H1 (cell line): ENCODE data around the gene MORC4. TPM values are rescaled to one million over a fixed set of nuclear protein-coding genes. Genes with fewer than 3 reads are reported as not detected.

ENCODE experiments used
- CTCF ChIA-PET: fragments of 300-600 bp; sonication (Branson Sonifier 250); formaldehyde crosslinking; loops from one replicate; lab custom pipeline; 2021; ENCODE audit not compliant: partially characterized antibody; lab: Charles Lee
- POLR2A ChIA-PET: fragments of 300-600 bp; sonication (Branson Sonifier 250); formaldehyde crosslinking; loops from one replicate; lab custom pipeline; 2021; ENCODE audit warnings: inconsistent platforms; ENCODE audit not compliant: partially characterized antibody; lab: Charles Lee
- DNase-seq, 2 experiments: peaks; one replicate each; pipeline versions ENCODE4 v3.0.0 to v3.0.0-alpha.2; 2010 to 2022; ENCODE audit warnings: low spot score in 2 of 2, low read depth in 1 of 2, mixed read lengths in 1 of 2
- FAIRE-seq: peaks from 2 replicates; lab custom pipeline; 2011; peaks lifted over from hg19 to GRCh38; lab: Jason Lieb, UNC
- H2AFZ ChIP-seq: 2 replicates; pipeline ENCODE4 v1.8.1; 2012; ENCODE audit warnings: low read length, inconsistent platforms
- H2AK5ac ChIP-seq: 2 replicates; pipeline ENCODE4 v1.6.1; 2013; ENCODE audit warnings: low read depth, low read length
- H2BK120ac ChIP-seq: replicated peaks from 2 replicates; pipeline ENCODE3; 2013; ENCODE audit warnings: low read depth, low read length, inconsistent platforms
- H2BK12ac ChIP-seq: 2 replicates; pipeline ENCODE4 v1.6.1; 2013; ENCODE audit warnings: low read depth, low read length
- H2BK15ac ChIP-seq: 2 replicates; pipeline ENCODE4 v1.6.1; 2013; ENCODE audit warnings: low read length
- H2BK20ac ChIP-seq: 2 replicates; pipeline ENCODE4 v1.6.1; 2013; ENCODE audit warnings: low read length
- H2BK5ac ChIP-seq: 2 replicates; pipeline ENCODE4 v1.6.1; 2013; ENCODE audit warnings: low read depth, low read length
- H3K14ac ChIP-seq: 2 replicates; pipeline ENCODE4 v1.6.1; 2013; ENCODE audit warnings: inconsistent platforms; ENCODE audit not compliant: insufficient read length
- H3K18ac ChIP-seq: 2 replicates; pipeline ENCODE4 v1.6.1; 2013; ENCODE audit warnings: low read length; ENCODE audit errors: extremely low read depth
- H3K23ac ChIP-seq: 2 replicates; pipeline ENCODE4 v1.6.1; 2013; ENCODE audit warnings: inconsistent platforms; ENCODE audit not compliant: insufficient read length
- H3K23me2 ChIP-seq: 2 replicates; pipeline ENCODE4 v1.6.1; 2013; ENCODE audit warnings: low read depth, low read length
- H3K27ac ChIP-seq: 2 replicates; pipeline ENCODE4 v1.6.1; 2011; ENCODE audit warnings: low read depth, low read length, inconsistent platforms
- H3K27me3 ChIP-seq, 4 experiments: replicated peaks in 1 of 4; 1 replicate in 1 of 4; 2 replicates in 3 of 4; pipeline versions ENCODE4 v1.6.1 to v1.8.1; 2011 to 2013; ENCODE audit warnings: low read length in 3 of 4, mild to moderate bottlenecking in 3 of 4, inconsistent platforms in 2 of 4, mixed read lengths in 2 of 4, moderate library complexity in 1 of 4; ENCODE audit not compliant: control insufficient read depth in 3 of 4, insufficient read depth in 3 of 4; ENCODE audit errors: extremely low read depth in 1 of 4
- H3K36me3 ChIP-seq, 4 experiments: 2 replicates each; pipeline versions ENCODE4 v1.6.1 to v1.8.1; 2011 to 2013; ENCODE audit warnings: mild to moderate bottlenecking in 4 of 4, low read length in 3 of 4, moderate library complexity in 2 of 4, control low read depth in 1 of 4, inconsistent platforms in 1 of 4; ENCODE audit not compliant: insufficient read depth in 4 of 4, control insufficient read depth in 2 of 4
- H3K4ac ChIP-seq: replicated peaks from 2 replicates; pipeline ENCODE3; 2013; ENCODE audit warnings: low read length, low read depth, mixed read lengths, inconsistent platforms; ENCODE audit not compliant: insufficient read length
- H3K4me1 ChIP-seq, 4 experiments: replicated peaks in 1 of 4; 1 replicate in 1 of 4; 2 replicates in 3 of 4; pipeline versions ENCODE4 v1.6.1 to v1.8.1; 2011 to 2013; ENCODE audit warnings: low read length in 3 of 4, inconsistent platforms in 2 of 4, mixed read lengths in 1 of 4; ENCODE audit not compliant: insufficient read depth in 4 of 4, control insufficient read depth in 3 of 4
- H3K4me2 ChIP-seq, 2 experiments: 2 replicates each; pipeline versions ENCODE4 v1.6.1 to v1.8.1; 2011 to 2013; ENCODE audit warnings: low read depth in 2 of 2, low read length in 2 of 2, control low read depth in 1 of 2, inconsistent platforms in 1 of 2, mild to moderate bottlenecking in 1 of 2; ENCODE audit not compliant: insufficient read depth in 1 of 2
- H3K4me3 ChIP-seq, 4 experiments: fragments of 200-600, 300-600 bp in 1 of 4; sonication (generic), shearing (Covaris generic), sonication (Bioruptor Twin) in 1 of 4; 2 replicates each; pipeline versions ENCODE4 v1.5.1 to v1.8.1; 2011 to 2016; ENCODE audit warnings: low read length in 4 of 4, low read depth in 3 of 4, control low read depth in 2 of 4, inconsistent platforms in 2 of 4, mild to moderate bottlenecking in 2 of 4, mixed read lengths in 1 of 4, moderate library complexity in 1 of 4; ENCODE audit not compliant: insufficient read depth in 2 of 4; ENCODE audit errors: extremely low read depth in 1 of 4
- H3K56ac ChIP-seq: replicated peaks from 2 replicates; pipeline ENCODE3; 2013; ENCODE audit warnings: low read depth, mild to moderate bottlenecking, mixed read lengths, low read length, inconsistent platforms; ENCODE audit not compliant: insufficient read length
- H3K79me1 ChIP-seq: 2 replicates; pipeline ENCODE4 v1.6.1; 2013; ENCODE audit warnings: low read depth, low read length, control low read depth
- H3K79me2 ChIP-seq, 2 experiments: 2 replicates each; pipeline versions ENCODE4 v1.6.1 to v1.8.1; 2012 to 2013; ENCODE audit warnings: low read length in 2 of 2, mild to moderate bottlenecking in 2 of 2, inconsistent platforms in 1 of 2; ENCODE audit not compliant: insufficient read depth in 2 of 2, control insufficient read depth in 1 of 2
- H3K9ac ChIP-seq, 4 experiments: replicated peaks in 1 of 4; 1 replicate in 1 of 4; 2 replicates in 3 of 4; pipeline versions ENCODE4 v1.6.1 to v1.8.1; 2011 to 2013; ENCODE audit warnings: low read depth in 3 of 4, low read length in 3 of 4, control low read depth in 2 of 4, mild to moderate bottlenecking in 2 of 4, moderate library complexity in 2 of 4, inconsistent platforms in 1 of 4; ENCODE audit errors: extremely low read depth in 1 of 4
- H3K9me3 ChIP-seq, 2 experiments: 2 replicates each; pipeline versions ENCODE4 v1.6.1 to v1.8.1; 2012 to 2013; ENCODE audit warnings: mild to moderate bottlenecking in 2 of 2, moderate library complexity in 2 of 2, control low read depth in 1 of 2, inconsistent platforms in 1 of 2, low read depth in 1 of 2, low read length in 1 of 2, mixed read lengths in 1 of 2; ENCODE audit not compliant: insufficient read depth in 2 of 2
- H4K20me1 ChIP-seq, 2 experiments: replicated peaks in 1 of 2; 2 replicates each; pipeline versions ENCODE3 to v1.8.1; 2011 to 2013; ENCODE audit warnings: inconsistent platforms in 2 of 2, low read length in 2 of 2, mild to moderate bottlenecking in 1 of 2; ENCODE audit not compliant: insufficient read depth in 2 of 2, control insufficient read depth in 1 of 2
- H4K5ac ChIP-seq: 2 replicates; pipeline ENCODE4 v1.6.1; 2013; ENCODE audit warnings: low read length, low read depth, mixed read lengths, inconsistent platforms; ENCODE audit not compliant: insufficient read length
- H4K8ac ChIP-seq: 2 replicates; pipeline ENCODE4 v1.8.0; 2013; ENCODE audit warnings: mild to moderate bottlenecking, moderate library complexity, low read length, inconsistent platforms; ENCODE audit not compliant: insufficient read depth; ENCODE audit errors: extremely low read depth
- H4K91ac ChIP-seq: replicated peaks from 2 replicates; pipeline ENCODE3; 2013; ENCODE audit warnings: low read length, mixed read lengths, inconsistent platforms; ENCODE audit not compliant: insufficient read length
- ASH2L ChIP-seq: fragments of 200-600, 300-600 bp; sonication (generic); IDR thresholded peaks from one replicate; pipeline ENCODE4 v1.7.1; 2017; ENCODE audit warnings: low read length
- CTBP2 ChIP-seq: IDR thresholded peaks from 2 replicates; pipeline ENCODE4 v1.7.0; 2011; ENCODE audit warnings: borderline replicate concordance, mild to moderate bottlenecking, moderate library complexity, mixed read lengths, low read length; ENCODE audit not compliant: insufficient read depth, insufficient read length
- EZH2 ChIP-seq: fragments of 200-600 bp; sonication (generic); IDR thresholded peaks from 2 replicates; pipeline ENCODE4 v1.7.1; 2012; ENCODE audit warnings: low read depth, mild to moderate bottlenecking, moderate library complexity, low read length, inconsistent platforms; ENCODE audit not compliant: severe bottlenecking
- HDAC6 ChIP-seq: IDR thresholded peaks from one replicate; pipeline ENCODE4 v1.7.1; 2012; ENCODE audit warnings: low read depth, mild to moderate bottlenecking, inconsistent platforms, low read length, moderate library complexity
- MAFK ChIP-seq: IDR thresholded peaks from 2 replicates; pipeline ENCODE4 v1.6.1; 2012; ENCODE audit warnings: low read depth, mild to moderate bottlenecking, improper control_type of control experiment, low read length
- NRF1 ChIP-seq: IDR thresholded peaks from 2 replicates; pipeline ENCODE4 v1.6.1; 2011; ENCODE audit warnings: mild to moderate bottlenecking, low read depth, low read length, improper control_type of control experiment
- RNF2 ChIP-seq: fragments of 200-900, 300-1000 bp; sonication (generic); IDR thresholded peaks from 2 replicates; pipeline ENCODE4 v1.7.1; 2016; ENCODE audit warnings: borderline replicate concordance, low read depth, mild to moderate bottlenecking, antibody characterized with exemption, low read length; ENCODE audit not compliant: poor library complexity, severe bottlenecking; ENCODE audit errors: missing control alignments
- SAP30 ChIP-seq: fragments of 300-600 bp; sonication (generic); IDR thresholded peaks from 2 replicates; pipeline ENCODE4 v1.7.1; 2012; ENCODE audit warnings: low read length, moderate library complexity, mild to moderate bottlenecking, inconsistent platforms; ENCODE audit not compliant: insufficient read depth, insufficient replicate concordance
- SP4 ChIP-seq: IDR thresholded peaks from 2 replicates; pipeline ENCODE4 v1.6.1; 2012; ENCODE audit warnings: low read length, inconsistent platforms
- WGBS, 2 experiments: shearing (Covaris generic) in 1 of 2; methylation state at CpG; one replicate each; pipeline versions ENCODE4 v1.1.6 to v1.1.7; 2013 to 2015; ENCODE audit warnings: low lambda C conversion rate in 2 of 2, mixed read lengths in 2 of 2, inconsistent platforms in 1 of 2, low coverage in 1 of 2, missing lambda C conversion rate in 1 of 2; ENCODE audit not compliant: insufficient replicate concordance in 2 of 2, insufficient coverage in 1 of 2, insufficient read length in 1 of 2; ENCODE audit errors: extremely low coverage in 1 of 2, missing lambda C conversion rate in 1 of 2; 5-methylcytosine and 5-hydroxymethylcytosine counted together
- polyA plus RNA-seq, 7 experiments: library from polyadenylated mRNA; depleted of rRNA in 3 of 7; stranded (reverse) in 5 of 7; unstranded in 2 of 7; fragments of >200 nt in 5 of 7; fragments of 200-250 nt in 2 of 7; gene quantifications; 1 replicate in 5 of 7; 2 replicates in 1 of 7; 4 replicates in 1 of 7; pipeline versions ENCODE4 v1.2.1 to v1.2.3, GENCODE V29; 2011 to 2013; ENCODE audit warnings: missing spikeins in 2 of 7, mixed read lengths in 2 of 7
- total RNA-seq: library from RNA; stranded (reverse); fragmentation: NEBNext Ultra II Directional; extraction: Animal tissue kit (Norgen Biotek cat#: 25700); gene quantifications from 2 replicates; pipeline ENCODE4 v1.2.1, GENCODE V29; 2021
- TF ChIP-seq, protein P1 (sequence below): IDR thresholded peaks from 2 replicates; pipeline ENCODE4 v1.6.1; 2011; ENCODE audit warnings: low read length, improper control_type of control experiment
- TF ChIP-seq, protein P2 (sequence below): IDR thresholded peaks from 2 replicates; pipeline ENCODE4 v1.6.1; 2012; ENCODE audit warnings: inconsistent platforms

Gene MORC4
- total and polyA plus RNA-seq, 2 of the 8 experiments (the other 6 are each of a cell fraction or from before 2014, with no cell fraction given) = 1.4 to 2.5 TPM

DNA sequence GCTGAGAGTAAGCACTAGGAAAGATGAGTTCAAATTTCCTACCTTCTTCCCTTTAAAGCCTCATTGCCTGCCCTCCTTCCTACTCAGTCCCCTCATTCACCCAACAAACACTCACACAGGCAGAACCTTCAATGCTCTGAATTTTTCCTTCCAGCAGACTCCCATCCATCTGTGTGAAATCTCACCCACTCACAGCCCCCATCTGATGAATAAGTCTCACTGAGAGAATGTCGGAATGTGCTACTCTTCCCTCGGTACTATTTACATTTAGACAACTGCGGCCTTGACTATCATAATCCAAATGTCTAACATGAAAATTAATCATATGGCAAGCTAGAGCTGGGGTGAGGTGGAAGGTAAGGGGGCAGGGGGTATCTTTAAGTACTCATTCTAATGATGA lies 60.4 kb downstream of the MORC4 start:
- TF ChIP-seq, protein P1, sequence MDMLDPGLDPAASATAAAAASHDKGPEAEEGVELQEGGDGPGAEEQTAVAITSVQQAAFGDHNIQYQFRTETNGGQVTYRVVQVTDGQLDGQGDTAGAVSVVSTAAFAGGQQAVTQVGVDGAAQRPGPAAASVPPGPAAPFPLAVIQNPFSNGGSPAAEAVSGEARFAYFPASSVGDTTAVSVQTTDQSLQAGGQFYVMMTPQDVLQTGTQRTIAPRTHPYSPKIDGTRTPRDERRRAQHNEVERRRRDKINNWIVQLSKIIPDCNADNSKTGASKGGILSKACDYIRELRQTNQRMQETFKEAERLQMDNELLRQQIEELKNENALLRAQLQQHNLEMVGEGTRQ = no peak
- TF ChIP-seq, protein P2, sequence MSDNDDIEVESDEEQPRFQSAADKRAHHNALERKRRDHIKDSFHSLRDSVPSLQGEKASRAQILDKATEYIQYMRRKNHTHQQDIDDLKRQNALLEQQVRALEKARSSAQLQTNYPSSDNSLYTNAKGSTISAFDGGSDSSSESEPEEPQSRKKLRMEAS = no peak
- TF ChIP-seq CTBP2 (no peak), EZH2 (no peak), HDAC6 (no peak), SAP30 (no peak), ASH2L (no peak), SP4 (no peak), RNF2 (no peak), NRF1 (no peak), MAFK (no peak)
- no peak overlapping the region for H2BK12ac ChIP-seq
- no peaks in the 10 kb centered on the region for H3K79me2 ChIP-seq
- H2BK120ac ChIP-seq = no peak overlapping the region
- H2BK20ac ChIP-seq = no peak overlapping the region
- no peak overlapping the region for H2BK5ac ChIP-seq
- no peaks in the 10 kb centered on the region for H3K23me2 ChIP-seq
- no peaks in the 10 kb centered on the region for H3K36me3 ChIP-seq
- DNase-seq (no peak), FAIRE-seq (no peak)
- no peak overlapping the region for H4K5ac ChIP-seq
- POLR2A ChIA-PET = no interaction called here
- no peak overlapping the region for H3K14ac ChIP-seq
- no peak overlapping the region for H3K4me3 ChIP-seq
- H2AK5ac ChIP-seq = no peak overlapping the region
- 74% methylated on average over 3 of the region's 3 CpGs; no CpG with 5 or more reads in 1 of the 2 experiments for WGBS, 2 experiments
- no peaks in the 10 kb centered on the region for H3K9me3 ChIP-seq
- no peak overlapping the region for H3K9ac ChIP-seq
- no peaks in the 10 kb centered on the region for H3K4me1 ChIP-seq
- no peaks in the 10 kb centered on the region for H3K79me1 ChIP-seq
- no peak overlapping the region for H3K18ac ChIP-seq
- H3K27me3 ChIP-seq = no peaks in the 10 kb centered on the region
- H3K4me2 ChIP-seq = no peak overlapping the region
- H3K4ac ChIP-seq = no peak overlapping the region
- no peak overlapping the region for H4K8ac ChIP-seq
- no peak overlapping the region for H2BK15ac ChIP-seq
- H3K56ac ChIP-seq = no peak overlapping the region
- no peak overlapping the region for H4K91ac ChIP-seq
- CTCF ChIA-PET = no interaction called here
- no peak overlapping the region for H3K23ac ChIP-seq
- no peaks in the 10 kb centered on the region for H4K20me1 ChIP-seq
- H2AFZ ChIP-seq = no peak overlapping the region
- no peak overlapping the region for H3K27ac ChIP-seq
